GM12878 (cell line): ENCODE results near the gene TIMM17A. TPM values are rescaled to one million over a fixed set of nuclear protein-coding genes. Genes with fewer than 3 reads are reported as not detected.

Experiments used
- ATAC-seq: fragments of 200-7000 bp; cut with Tn5 transposase; 3 replicates; pipeline ENCODE4 v1.9.1; 2020; ENCODE audit warnings: mild to moderate bottlenecking, moderate library complexity
- BruUV-seq: library from RNA; stranded (reverse); fragments of 400-500 nt; replicated peaks from 2 replicates; lab custom pipeline; 2021; lab: Mats Ljungman, UMichigan
- CTCF ChIA-PET: fragments of 300-600 bp; sonication (Branson Sonifier 250); formaldehyde crosslinking; extraction: SDS; loops from one replicate; lab custom pipeline; 2021; ENCODE audit warnings: inconsistent platforms; lab: Yijun Ruan, JAX
- POLR2A ChIA-PET: fragments of 350-600 bp; formaldehyde crosslinking; extraction: SDS; loops from one replicate; lab custom pipeline; 2021; ENCODE audit warnings: inconsistent platforms; lab: Charles Lee
- RAD21 ChIA-PET: fragments of 300-600 bp; sonication (Branson Sonifier 250); formaldehyde crosslinking; loops from one replicate; lab custom pipeline; 2023; ENCODE audit warnings: antibody characterized with exemption; ENCODE audit not compliant: unreplicated experiment; lab: Charles Lee
- SMC1A ChIA-PET: fragments of 300-600 bp; sonication (Branson Sonifier 250); formaldehyde crosslinking; loops from one replicate; lab custom pipeline; 2023; ENCODE audit not compliant: unreplicated experiment, uncharacterized antibody; lab: Charles Lee
- DNase-seq: peaks from one replicate; pipeline ENCODE4 v3.0.0-alpha.2; 2011; ENCODE audit warnings: low read depth, low spot score
- FAIRE-seq: peaks from 3 replicates; lab custom pipeline; 2011; peaks lifted over from hg19 to GRCh38; lab: Jason Lieb, UNC
- H2AFZ ChIP-seq: 2 replicates; pipeline ENCODE4 v1.6.0; 2011; ENCODE audit warnings: low read depth, low read length, control low read depth; ENCODE audit not compliant: control insufficient read depth
- H3K27ac ChIP-seq: 2 replicates; pipeline ENCODE4 v1.5.1; 2011; ENCODE audit warnings: control low read depth; ENCODE audit not compliant: control insufficient read depth, insufficient read depth
- H3K27me3 ChIP-seq, 2 experiments: replicated peaks in 1 of 2; 2 replicates each; pipeline versions ENCODE4 v1.6.0 to v1.6.1; 2011; ENCODE audit warnings: low read length in 1 of 2; ENCODE audit not compliant: control insufficient read depth in 2 of 2, insufficient read depth in 2 of 2
- H3K36me3 ChIP-seq, 2 experiments: 2 replicates each; pipeline ENCODE4 v1.5.1; 2011; ENCODE audit warnings: low read length in 1 of 2; ENCODE audit not compliant: control insufficient read depth in 2 of 2, insufficient read depth in 2 of 2
- H3K4me1 ChIP-seq: 2 replicates; pipeline ENCODE4 v1.6.1; 2011; ENCODE audit warnings: mild to moderate bottlenecking, low read length, moderate library complexity, mixed read lengths; ENCODE audit not compliant: control insufficient read depth, insufficient read depth
- H3K4me2 ChIP-seq: 2 replicates; pipeline ENCODE4 v1.6.0; 2011; ENCODE audit warnings: control low read depth; ENCODE audit not compliant: control insufficient read depth, insufficient read depth
- H3K4me3 ChIP-seq: fragments of 200-600 bp; sonication (generic); 2 replicates; pipeline ENCODE4 v1.5.1; 2016
- H3K79me2 ChIP-seq: 2 replicates; pipeline ENCODE4 v1.6.0; 2011; ENCODE audit warnings: low read length; ENCODE audit not compliant: control insufficient read depth, insufficient read depth
- H3K9ac ChIP-seq: 2 replicates; pipeline ENCODE4 v1.8.0; 2011; ENCODE audit warnings: low read length, control low read depth, mixed read lengths; ENCODE audit not compliant: control insufficient read depth, insufficient read depth
- H3K9me3 ChIP-seq: replicated peaks from 3 replicates; pipeline ENCODE4 v1.5.1; 2011; ENCODE audit warnings: mild to moderate bottlenecking, low read length; ENCODE audit not compliant: control insufficient read depth, insufficient read depth
- H4K20me1 ChIP-seq: 2 replicates; pipeline ENCODE4 v1.6.0; 2011; ENCODE audit not compliant: control insufficient read depth, insufficient read depth
- KDM1A ChIP-seq: fragments of 200-600 bp; sonication (generic); IDR thresholded peaks from 2 replicates; pipeline ENCODE4 v1.6.1; 2016; ENCODE audit warnings: borderline replicate concordance
- MYB ChIP-seq: fragments of 150-350 bp; IDR thresholded peaks from 2 replicates; pipeline ENCODE4 v1.6.1; 2014; ENCODE audit warnings: mild to moderate bottlenecking, low read depth, low read length, borderline replicate concordance
- RBBP5 ChIP-seq: fragments of 200-600 bp; sonication (generic); conservative IDR thresholded peaks from 2 replicates; pipeline ENCODE4 v1.6.1; 2016
- WGBS: methylation state at CpG from one replicate; pipeline ENCODE4 v1.1.6; 2016; ENCODE audit warnings: low lambda C conversion rate; ENCODE audit not compliant: insufficient replicate concordance, insufficient coverage; ENCODE audit errors: missing lambda C conversion rate; 5-methylcytosine and 5-hydroxymethylcytosine counted together
- in situ Hi-C: fragments of 300-500 bp; cut with MboI; formaldehyde crosslinking; loops from 9 replicates; pipeline ENCODE4 v1.14.3; 2018; ENCODE audit warnings: mixed read lengths
- intact Hi-C: fragments of 100-400 bp; cut with micrococcal nuclease; formaldehyde crosslinking; loops from one replicate; pipeline ENCODE4 v1.14.2; 2022; ENCODE audit not compliant: unreplicated experiment
- polyA plus RNA-seq, 11 experiments: library from polyadenylated mRNA; depleted of rRNA in 4 of 11; unstranded in 6 of 11; stranded (reverse) in 5 of 11; fragments of >200 nt; fragmentation: Nextera tagmentation in 4 of 11; fragmentation: Illumina TruSeq in 1 of 11; extraction: Ambion mirVana in 4 of 11; extraction: Trizol in 1 of 11; gene quantifications; 1 replicate in 1 of 11; 2 replicates in 10 of 11; pipeline versions ENCODE4 v1.2.1 to v1.2.3, GENCODE V29; 2011 to 2016; ENCODE audit warnings: inconsistent platforms in 2 of 11, missing spikeins in 2 of 11, low read depth in 1 of 11
- total RNA-seq, 4 experiments: library from RNA; depleted of rRNA in 3 of 4; stranded (reverse); fragments of >200 nt in 3 of 4; fragmentation: Illumina TruSeq in 1 of 4; extraction: Trizol in 1 of 4; gene quantifications; 2 replicates each; pipeline versions ENCODE4 v1.2.1 to v1.2.3, GENCODE V29; 2013 to 2021
- TF ChIP-seq, protein P1 (sequence below): IDR thresholded peaks from 2 replicates; pipeline ENCODE4 v1.6.1; 2011; ENCODE audit warnings: mild to moderate bottlenecking, low read depth, low read length, moderate library complexity; ENCODE audit not compliant: insufficient replicate concordance

The TIMM17A gene
- total and polyA plus RNA-seq, 10 of the 15 experiments (the other 5 are each of a cell fraction or from before 2014, with no cell fraction given): 68.6 to 357 (median 92.4) TPM

DNA sequence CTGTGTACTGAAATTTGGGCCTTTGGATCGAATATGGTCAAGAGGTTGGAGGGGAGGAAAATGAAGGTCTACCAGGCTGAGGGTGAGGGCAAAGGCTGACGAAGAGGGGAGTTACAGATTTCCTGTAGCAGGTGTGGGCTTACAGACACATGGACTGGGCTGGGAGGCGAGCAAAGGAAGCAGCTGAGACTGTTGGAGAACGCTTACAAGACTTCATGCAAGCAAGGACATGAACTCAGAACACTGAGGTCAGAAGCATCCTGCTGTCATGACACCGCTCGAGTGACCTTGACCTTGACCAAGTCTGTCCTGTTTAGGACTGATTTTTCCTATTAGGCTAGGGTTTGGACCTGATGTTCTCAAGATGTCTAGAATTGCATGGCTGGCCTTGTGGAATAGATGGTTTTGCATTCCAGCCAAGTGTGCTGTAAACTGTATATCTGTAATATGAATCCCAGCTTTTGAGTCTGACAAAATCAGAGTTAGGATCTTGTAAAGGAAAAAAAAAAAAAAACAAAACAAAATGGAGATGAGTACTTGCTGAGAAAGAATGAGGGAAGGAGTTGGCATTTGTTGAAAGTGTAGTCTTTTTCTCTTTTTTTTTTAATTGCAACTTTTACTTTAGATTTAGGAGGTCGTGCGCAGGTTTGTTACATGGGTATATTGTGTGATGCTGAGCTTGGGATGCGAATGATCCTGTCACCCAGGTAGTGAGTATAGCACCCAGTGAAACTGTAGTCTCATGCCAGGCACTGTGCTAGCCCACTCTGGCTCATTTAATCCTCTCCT lies 60.9 kb downstream of the TIMM17A start:
- no peak overlapping the region for H3K9ac ChIP-seq
- TF ChIP-seq MYB (no peak), KDM1A (no peak), RBBP5 (no peak)
- TF ChIP-seq, protein P1, sequence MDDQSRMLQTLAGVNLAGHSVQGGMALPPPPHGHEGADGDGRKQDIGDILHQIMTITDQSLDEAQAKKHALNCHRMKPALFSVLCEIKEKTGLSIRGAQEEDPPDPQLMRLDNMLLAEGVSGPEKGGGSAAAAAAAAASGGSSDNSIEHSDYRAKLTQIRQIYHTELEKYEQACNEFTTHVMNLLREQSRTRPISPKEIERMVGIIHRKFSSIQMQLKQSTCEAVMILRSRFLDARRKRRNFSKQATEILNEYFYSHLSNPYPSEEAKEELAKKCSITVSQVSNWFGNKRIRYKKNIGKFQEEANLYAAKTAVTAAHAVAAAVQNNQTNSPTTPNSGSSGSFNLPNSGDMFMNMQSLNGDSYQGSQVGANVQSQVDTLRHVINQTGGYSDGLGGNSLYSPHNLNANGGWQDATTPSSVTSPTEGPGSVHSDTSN: no peak
- TF ChIP-seq, all 136 proteins: peak for 0
- ChIA-PET SMC1A (interaction anchor here (0.9 kb wide), 1 partner anchor 78 kb away, joined by 3 read pairs; no protein-coding TSS in a partner anchor), POLR2A (interaction anchor here (0.6 to 2.0 kb wide), 3 partner anchors 18 to 499 kb away, joined by 3 to 12 read pairs (median 5); no protein-coding TSS in a partner anchor), RAD21 (interaction anchor here (1.6 kb wide), 1 partner anchor 15 kb away, joined by 3 read pairs; no protein-coding TSS in a partner anchor), CTCF (interaction anchor here (0.6 to 1.4 kb wide), 8 partner anchors 9 to 121 kb away, joined by 3 to 7 read pairs (median 4); no protein-coding TSS in a partner anchor)
- ATAC-seq (no peak), FAIRE-seq (no peak), DNase-seq (no peak)
- in situ Hi-C loops (no loop called here), intact Hi-C loops (no loop called here)
- H3K4me2 ChIP-seq: no peak overlapping the region
- 31% methylated on average over 9 of the region's 9 CpGs for WGBS
- no peaks in the 10 kb centered on the region for H3K4me1 ChIP-seq
- H4K20me1 ChIP-seq: no peaks in the 10 kb centered on the region
- no peaks in the 10 kb centered on the region for H3K36me3 ChIP-seq
- no peak overlapping the region for H2AFZ ChIP-seq
- H3K27me3 ChIP-seq: no peaks in the 10 kb centered on the region
- no TSS peak for BruUV-seq
- H3K79me2 ChIP-seq: no peaks in the 10 kb centered on the region
- no peak overlapping the region for H3K4me3 ChIP-seq
- H3K27ac ChIP-seq: no peak overlapping the region
- no peaks in the 10 kb centered on the region for H3K9me3 ChIP-seq
